Heart left ventricle (tissue), 13 donors: ENCODE measurements around the gene CETN3.

ENCODE experiments used
- CTCF ChIP-seq, 12 donors: fragments of 200-600 bp; sonication (generic) in 4 of 12; IDR thresholded peaks; one replicate each; pipeline versions ENCODE4 v1.5.0 to v1.8.0; 2018 to 2022; ENCODE audit warnings: antibody characterized with exemption in 12 of 12, mild to moderate bottlenecking in 5 of 12
- POLR2A ChIP-seq, 2 donors: fragments of 450-650 bp; IDR thresholded peaks; one replicate each; pipeline ENCODE4 v1.6.1; 2017; ENCODE audit warnings: antibody characterized with exemption in 2 of 2, mild to moderate bottlenecking in 2 of 2, moderate library complexity in 2 of 2
- donor health status: ischemic (EF 13 %, LVEDD 7.1; RV severe dilation, severe dysfunction).
- donor health status: DM: no; HTN: yes; CAD: no.
- donor health status: DM: no; HTN: no; CAD: no.
- donor health status: ischemic (EF 25% LVEDD 6.9; RV normal size, moderate dysfunction).
- donor health status: ischemic (EF 25% LVEDD 5.7; RV mildly dilated, moderate dysfunction).
- donor health status: ischemic (EF 35%, LVEDD 5.7; RV mildly dilated, moderate dysfunction).
- donor health status: nonischemic (EF 11% LVEDD 7.7; RV severe dilation, severe dysfunction).
- donor health status: DM: yes; HTN: yes; CAD: no.
- donor health status: PGD.
- donor health status: ischemic (EF 29% LVEDD 5.4; RV normal size, mild dysfunction).
- donor health status: nonischemic (EF 23%, LVEDD 6.1; RV moderate dilation, normal function).

DNA sequence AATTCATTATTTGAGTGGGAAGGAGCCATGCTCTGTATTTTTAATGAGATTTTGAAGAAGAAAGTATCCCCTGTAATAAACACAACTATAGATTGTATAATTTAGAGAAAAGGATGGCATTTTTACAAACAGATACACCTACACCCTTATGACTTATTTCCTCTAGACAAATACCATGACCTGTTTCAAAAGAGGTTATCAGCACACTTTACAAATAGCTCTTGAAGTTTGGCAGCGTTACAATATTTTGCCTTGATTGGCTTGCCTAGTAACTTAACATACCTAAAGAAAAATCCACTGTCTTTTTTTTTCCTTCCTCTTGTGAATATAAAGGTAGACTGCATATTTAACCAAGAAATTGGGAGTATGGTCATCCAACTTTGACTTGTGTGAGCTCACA, 28.5 kb upstream of the CETN3 start:
- no peak for TF ChIP-seq CTCF (IDR thresholded peaks at IDR 0.05)
- TF ChIP-seq POLR2A (IDR thresholded peaks at IDR 0.05), result no peak
